ENCODE results near the gene AATK.

DNA sequence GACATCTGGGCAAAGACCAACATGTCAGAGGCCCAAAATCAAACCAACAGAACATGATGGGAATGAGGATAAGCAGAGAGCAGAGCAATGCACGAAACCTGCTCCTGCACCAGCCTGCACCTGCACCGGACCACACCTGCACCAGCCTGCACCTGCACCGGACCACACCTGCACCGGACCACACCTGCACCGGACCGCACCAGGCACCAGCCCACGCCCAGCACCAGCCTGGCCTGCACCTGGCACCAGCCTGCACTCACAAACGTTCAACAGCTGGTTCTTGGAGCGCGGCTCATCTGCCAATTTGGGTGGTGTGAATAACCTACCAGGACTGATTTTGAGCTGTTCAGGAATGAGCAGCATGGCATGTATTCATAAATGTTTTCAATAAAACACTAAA, 38.6 kb upstream of the AATK start:
- TF ChIP-seq, protein P1, sequence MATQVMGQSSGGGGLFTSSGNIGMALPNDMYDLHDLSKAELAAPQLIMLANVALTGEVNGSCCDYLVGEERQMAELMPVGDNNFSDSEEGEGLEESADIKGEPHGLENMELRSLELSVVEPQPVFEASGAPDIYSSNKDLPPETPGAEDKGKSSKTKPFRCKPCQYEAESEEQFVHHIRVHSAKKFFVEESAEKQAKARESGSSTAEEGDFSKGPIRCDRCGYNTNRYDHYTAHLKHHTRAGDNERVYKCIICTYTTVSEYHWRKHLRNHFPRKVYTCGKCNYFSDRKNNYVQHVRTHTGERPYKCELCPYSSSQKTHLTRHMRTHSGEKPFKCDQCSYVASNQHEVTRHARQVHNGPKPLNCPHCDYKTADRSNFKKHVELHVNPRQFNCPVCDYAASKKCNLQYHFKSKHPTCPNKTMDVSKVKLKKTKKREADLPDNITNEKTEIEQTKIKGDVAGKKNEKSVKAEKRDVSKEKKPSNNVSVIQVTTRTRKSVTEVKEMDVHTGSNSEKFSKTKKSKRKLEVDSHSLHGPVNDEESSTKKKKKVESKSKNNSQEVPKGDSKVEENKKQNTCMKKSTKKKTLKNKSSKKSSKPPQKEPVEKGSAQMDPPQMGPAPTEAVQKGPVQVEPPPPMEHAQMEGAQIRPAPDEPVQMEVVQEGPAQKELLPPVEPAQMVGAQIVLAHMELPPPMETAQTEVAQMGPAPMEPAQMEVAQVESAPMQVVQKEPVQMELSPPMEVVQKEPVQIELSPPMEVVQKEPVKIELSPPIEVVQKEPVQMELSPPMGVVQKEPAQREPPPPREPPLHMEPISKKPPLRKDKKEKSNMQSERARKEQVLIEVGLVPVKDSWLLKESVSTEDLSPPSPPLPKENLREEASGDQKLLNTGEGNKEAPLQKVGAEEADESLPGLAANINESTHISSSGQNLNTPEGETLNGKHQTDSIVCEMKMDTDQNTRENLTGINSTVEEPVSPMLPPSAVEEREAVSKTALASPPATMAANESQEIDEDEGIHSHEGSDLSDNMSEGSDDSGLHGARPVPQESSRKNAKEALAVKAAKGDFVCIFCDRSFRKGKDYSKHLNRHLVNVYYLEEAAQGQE (IDR thresholded peaks at IDR 0.05; ENCODE audit: insufficient replicate concordance, low read depth) = no peak
- TF ChIP-seq, protein P2, sequence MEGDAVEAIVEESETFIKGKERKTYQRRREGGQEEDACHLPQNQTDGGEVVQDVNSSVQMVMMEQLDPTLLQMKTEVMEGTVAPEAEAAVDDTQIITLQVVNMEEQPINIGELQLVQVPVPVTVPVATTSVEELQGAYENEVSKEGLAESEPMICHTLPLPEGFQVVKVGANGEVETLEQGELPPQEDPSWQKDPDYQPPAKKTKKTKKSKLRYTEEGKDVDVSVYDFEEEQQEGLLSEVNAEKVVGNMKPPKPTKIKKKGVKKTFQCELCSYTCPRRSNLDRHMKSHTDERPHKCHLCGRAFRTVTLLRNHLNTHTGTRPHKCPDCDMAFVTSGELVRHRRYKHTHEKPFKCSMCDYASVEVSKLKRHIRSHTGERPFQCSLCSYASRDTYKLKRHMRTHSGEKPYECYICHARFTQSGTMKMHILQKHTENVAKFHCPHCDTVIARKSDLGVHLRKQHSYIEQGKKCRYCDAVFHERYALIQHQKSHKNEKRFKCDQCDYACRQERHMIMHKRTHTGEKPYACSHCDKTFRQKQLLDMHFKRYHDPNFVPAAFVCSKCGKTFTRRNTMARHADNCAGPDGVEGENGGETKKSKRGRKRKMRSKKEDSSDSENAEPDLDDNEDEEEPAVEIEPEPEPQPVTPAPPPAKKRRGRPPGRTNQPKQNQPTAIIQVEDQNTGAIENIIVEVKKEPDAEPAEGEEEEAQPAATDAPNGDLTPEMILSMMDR (IDR thresholded peaks at IDR 0.05; ENCODE audit: insufficient read depth, low read length) = no peak
- TF ChIP-seq POLR2AphosphoS5 (IDR thresholded peaks at IDR 0.05; ENCODE audit: low read depth) = no peak
- TF ChIP-seq SPI1 (IDR thresholded peaks at IDR 0.05; ENCODE audit: borderline replicate concordance, low read depth) = no peak
